GM18526 (cell line): Measurements from ENCODE around the gene CDCA5.
A peak's percentile ranks its signal among the peaks of the same experiment; 100 is the strongest.

Experiments
- POLR2A ChIP-seq: IDR thresholded peaks from 3 replicates; pipeline ENCODE4 v1.6.1; 2011; ENCODE audit not compliant: insufficient read length; ENCODE audit errors: extremely low read depth

The CDCA5 gene

DNA sequence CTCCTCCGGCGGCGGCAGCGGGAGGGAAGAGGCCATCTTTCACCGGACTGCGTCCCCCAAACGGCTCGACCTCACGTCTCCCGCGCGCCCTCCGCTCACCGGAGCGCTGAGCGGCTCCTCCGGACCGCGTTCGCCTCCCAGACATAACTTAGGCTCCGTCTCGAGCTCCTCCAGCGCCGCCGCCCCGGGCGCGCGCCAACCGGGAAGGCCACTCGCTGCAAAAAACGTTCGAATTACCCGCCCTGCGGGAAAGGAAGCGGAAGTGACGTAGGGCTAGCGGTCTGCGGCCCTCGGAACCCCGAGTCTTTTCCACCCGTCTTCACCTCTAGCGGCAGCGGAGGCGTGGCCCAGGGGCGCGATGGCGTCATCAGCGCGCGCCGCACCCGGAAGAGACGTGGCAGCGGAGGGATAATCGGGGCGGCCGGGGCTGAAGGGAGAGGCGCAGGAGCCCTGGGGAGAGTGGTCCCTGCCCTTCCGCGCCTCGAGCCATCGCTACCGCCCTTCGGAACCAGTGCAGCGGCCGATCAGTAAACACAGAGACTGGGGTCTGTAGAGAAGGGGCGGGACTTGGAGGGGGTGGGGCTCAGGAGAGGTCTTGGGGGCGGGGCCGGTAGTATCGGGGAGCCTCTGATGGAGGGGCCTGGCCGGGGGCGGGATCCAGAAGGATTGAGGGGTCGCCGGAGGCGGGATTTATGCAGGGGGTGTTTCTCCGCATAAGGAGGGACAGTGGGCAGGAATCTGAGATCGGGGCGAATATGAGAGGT is at the start of gene CDCA5, which contains the start of gene ZFPL1:
TSS of gene CDCA5 (minus strand) at position 207 of the 764 bp plus-strand sequence. CDS start at position 145, 62 bp downstream.
TSS of gene ZFPL1 (plus strand) at position 389 of the 764 bp plus-strand sequence. CDS start 477 bp downstream, outside the sequence.
- peak; percentile 80 for TF ChIP-seq POLR2A

- TF ChIP-seq POLR2A, result peak; percentile 61
These were observed 49.3 kb upstream of the CDCA5 start for GRCh38 chr11:65132988-65133700.

DNA sequence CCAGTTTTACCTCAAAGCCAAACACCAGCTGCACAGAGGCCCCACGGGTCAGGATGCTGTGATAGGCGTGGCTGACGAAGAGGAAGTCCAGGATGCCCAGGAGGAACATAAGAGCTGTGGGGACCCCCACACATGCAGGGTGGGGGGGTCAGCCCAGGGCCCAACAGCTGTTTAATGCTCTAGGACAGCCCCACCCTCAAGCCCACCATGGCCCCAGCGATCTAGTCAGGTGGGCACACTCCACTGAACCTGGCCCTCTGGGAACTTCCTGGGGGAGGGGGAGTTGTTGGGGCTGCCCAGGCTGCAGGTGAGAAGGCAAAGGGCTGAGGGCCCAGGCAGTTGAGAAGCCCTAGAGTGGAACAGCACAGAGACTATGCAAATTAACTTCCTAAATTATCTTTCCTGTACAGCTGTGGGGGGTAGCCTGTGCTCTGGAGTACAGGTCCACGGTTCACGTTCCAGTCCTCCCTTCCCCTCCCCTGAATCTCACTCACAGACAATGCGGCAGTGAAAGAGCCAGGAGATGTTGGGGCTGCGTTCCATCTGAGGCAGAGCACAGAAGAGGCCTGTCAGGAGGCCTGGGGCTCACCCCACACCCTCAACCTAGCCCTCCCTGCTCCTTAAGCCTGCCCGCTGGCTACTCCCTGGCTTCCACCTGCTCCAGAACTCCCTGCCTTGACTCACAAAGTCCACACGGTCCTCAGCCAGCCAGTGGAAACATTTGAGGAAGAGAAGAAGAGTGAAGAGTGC is 48.6 kb upstream of the CDCA5 start:
- peak; percentile 67 for TF ChIP-seq POLR2A

DNA sequence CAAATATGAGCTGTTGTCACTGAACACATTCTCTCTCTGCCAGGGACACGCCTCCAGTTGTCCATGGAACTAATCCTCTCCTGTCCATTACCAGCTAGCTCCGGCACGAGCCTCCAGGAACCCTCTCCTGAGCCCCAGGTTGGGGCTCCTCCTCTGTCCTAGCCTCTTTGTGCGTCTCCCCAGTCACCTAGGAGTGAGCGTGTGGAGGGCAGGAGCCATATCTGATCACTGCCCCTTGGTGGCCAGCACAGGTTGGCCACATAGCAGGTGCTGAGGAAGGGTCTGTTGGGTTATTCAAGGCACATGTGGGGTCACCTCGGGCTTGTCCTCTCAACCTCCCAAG is 48.0 kb upstream of the CDCA5 start:
- no peak for TF ChIP-seq POLR2A

DNA sequence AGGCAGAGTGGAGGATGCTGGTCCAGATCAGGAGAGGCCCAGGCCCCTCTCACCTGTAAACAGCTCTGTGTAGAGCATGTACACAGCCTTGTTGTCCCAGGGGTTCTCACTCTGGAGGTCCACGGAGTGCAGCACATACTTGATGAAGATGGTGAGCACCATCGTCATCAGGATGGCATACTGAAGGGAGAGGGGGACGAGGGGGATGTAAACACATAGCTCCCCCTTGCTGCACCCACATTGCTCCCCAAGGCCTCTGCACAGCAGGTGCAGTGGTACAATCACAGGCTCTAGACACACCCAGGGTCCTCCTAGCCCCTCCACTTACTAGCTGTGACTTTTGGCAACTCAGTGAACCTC is 47.6 kb upstream of the CDCA5 start:
- no peak for TF ChIP-seq POLR2A

DNA sequence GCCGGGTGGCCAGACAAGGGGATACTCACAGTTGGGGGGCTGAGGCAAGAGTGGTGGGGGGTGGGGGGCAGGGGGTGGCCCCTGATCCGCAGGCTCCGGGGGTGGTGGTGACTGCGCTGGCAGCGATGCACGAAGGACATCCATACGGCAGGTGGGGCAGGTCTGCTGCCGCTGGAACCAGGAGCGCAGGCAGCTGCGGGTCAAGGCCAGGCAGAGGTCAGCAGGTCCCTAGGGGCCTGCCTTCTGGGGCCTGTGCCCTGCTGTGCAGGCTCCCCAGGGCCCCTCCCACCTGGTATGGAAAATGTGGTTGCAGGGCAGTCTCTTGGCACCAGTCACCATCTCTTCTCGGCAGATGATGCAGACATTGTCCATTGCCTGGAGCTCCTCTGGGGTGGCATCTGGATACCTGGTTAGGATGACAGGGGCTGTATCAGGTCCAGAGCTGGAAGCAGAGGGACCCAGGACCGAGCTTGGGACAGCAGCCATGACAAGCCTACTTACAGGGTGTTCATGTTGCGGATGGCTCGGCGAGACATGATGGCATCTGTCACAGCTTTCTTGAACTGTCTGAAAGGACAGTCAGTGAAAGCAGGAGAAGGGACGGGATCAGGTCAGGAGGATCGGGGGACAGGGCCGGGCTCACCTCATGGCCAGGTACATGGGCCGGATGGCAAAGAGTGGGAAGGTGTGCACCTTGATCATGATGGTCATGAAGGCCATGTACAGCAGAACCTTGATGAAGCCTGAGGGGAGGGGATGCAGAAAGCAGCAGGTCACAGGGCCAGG is 47.0 kb upstream of the CDCA5 start:
- TF ChIP-seq POLR2A, result no peak

DNA sequence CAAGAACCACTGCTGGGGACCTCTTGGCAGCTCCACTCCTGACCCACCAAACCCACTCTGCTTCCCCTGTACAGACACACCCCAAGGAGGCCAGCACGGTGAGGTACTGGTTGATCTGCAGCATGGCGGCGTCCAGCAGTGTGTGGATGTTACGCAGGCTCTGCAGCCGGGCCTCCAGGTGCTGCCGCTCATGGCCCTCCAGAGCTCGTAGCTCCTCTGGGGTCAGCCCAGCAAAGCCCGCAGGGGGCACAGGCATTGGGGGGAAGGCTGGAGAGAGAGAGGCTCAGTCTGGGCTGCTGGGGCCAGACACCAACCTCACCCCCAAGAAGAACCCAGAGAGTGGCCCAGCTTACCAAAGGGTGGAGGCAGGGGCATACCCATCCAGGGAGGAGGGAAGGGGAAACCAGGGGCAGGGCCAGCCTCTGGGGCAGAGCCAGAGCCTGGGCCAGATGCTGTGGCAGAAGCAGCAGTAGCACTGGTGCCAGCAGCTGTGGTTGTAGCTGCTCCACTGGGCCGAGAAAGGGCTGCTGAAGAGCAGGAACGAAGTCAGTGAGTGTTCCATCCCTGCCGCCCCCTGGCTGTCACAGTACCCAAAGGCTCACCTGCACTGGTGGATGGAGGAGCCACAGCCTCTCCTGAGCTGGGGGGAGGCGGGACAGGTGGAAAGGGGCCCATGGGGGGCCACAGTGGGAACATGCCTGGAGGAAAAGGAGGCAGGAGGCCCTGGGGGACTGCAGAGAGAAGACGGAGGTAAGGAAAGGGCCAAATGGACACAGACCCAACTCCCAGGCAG is 46.0 kb upstream of the CDCA5 start:
- TF ChIP-seq POLR2A, result no peak

GRCh38 chr11:65128182-65129145 is 44.6 kb upstream of the CDCA5 start:
- no peak for TF ChIP-seq POLR2A

GRCh38 chr11:65127473-65128181 is 43.8 kb upstream of the CDCA5 start:
- TF ChIP-seq POLR2A, result no peak

- TF ChIP-seq POLR2A, result peak; percentile 17
These were observed 42.9 kb upstream of the CDCA5 start for GRCh38 chr11:65126624-65127274.

- TF ChIP-seq POLR2A, result no peak
These were observed 41.6 kb upstream of the CDCA5 start for GRCh38 chr11:65125197-65126056.
